Cortex of kidney (tissue), 1 donor: Measurements from ENCODE around the gene BORCS5.

ENCODE experiments used
- DNase-seq: peaks from one replicate; lab custom pipeline; 2025; lab: John Stamatoyannopoulos, UW

The BORCS5 gene

GRCh38 chr12:12518464-12518845, 161.6 kb downstream of the BORCS5 start:
- no peak for DNase-seq

- DNase-seq: no peak
Measured at GRCh38 chr12:12518919-12519318, 162.0 kb downstream of the BORCS5 start.
